Right lobe of liver (tissue), 6 donors: Measurements from ENCODE around the gene B3GALT6. TPM values are rescaled to one million over a fixed set of nuclear protein-coding genes. Genes with fewer than 3 reads are reported as not detected.

Experiments used
- ATAC-seq, 4 donors: fragments of 200-7000 bp; cut with Tn5 transposase; one replicate each; pipeline ENCODE4 v1.9.1; 2020; ENCODE audit warnings: mild to moderate bottlenecking in 4 of 4, moderate library complexity in 4 of 4
- DNase-seq, 3 donors: peaks; one replicate each; pipeline ENCODE4 v3.0.0-alpha.2; 2020
- H3K27ac ChIP-seq, 3 donors: fragments of 200-600 bp; one replicate each; pipeline ENCODE4 v1.8.0; 2022
- H3K27me3 ChIP-seq, 2 donors: fragments of 200-600 bp; one replicate each; pipeline ENCODE4 v1.8.0; 2022
- H3K36me3 ChIP-seq, 4 donors: fragments of 200-600 bp; sonication (generic) in 1 of 4; one replicate each; pipeline versions ENCODE4 v1.5.1 to v1.8.0; 2017 to 2022; ENCODE audit warnings: control low read depth in 1 of 4
- H3K4me1 ChIP-seq, 4 donors: fragments of 200-600 bp; sonication (generic) in 1 of 4; one replicate each; pipeline versions ENCODE4 v1.5.1 to v1.8.0; 2017 to 2022; ENCODE audit warnings: control low read depth in 1 of 4
- H3K4me3 ChIP-seq, 3 donors: fragments of 200-600 bp; one replicate each; pipeline ENCODE4 v1.8.0; 2022
- H3K9me3 ChIP-seq, 4 donors: fragments of 200-600 bp; sonication (generic) in 1 of 4; one replicate each; pipeline versions ENCODE4 v1.5.1 to v1.8.0; 2017 to 2022; ENCODE audit warnings: control low read depth in 1 of 4
- POLR2A ChIP-seq: fragments of 450-650 bp; IDR thresholded peaks from one replicate; pipeline ENCODE4 v1.6.1; 2017; ENCODE audit warnings: antibody characterized with exemption, mild to moderate bottlenecking
- WGBS: methylation state at CpG from one replicate; pipeline ENCODE4 v1.1.6; 2018; ENCODE audit warnings: low coverage, low lambda C conversion rate; ENCODE audit not compliant: insufficient coverage; ENCODE audit errors: missing lambda C conversion rate; 5-methylcytosine and 5-hydroxymethylcytosine counted together
- intact Hi-C, 2 donors: fragments of 100-400 bp; cut with DNase I; formaldehyde crosslinking; loops; one replicate each; pipeline versions ENCODE4 v1.11.2 to v1.14.1; 2022
- total RNA-seq, 6 experiments: library from RNA; depleted of rRNA in 2 of 6; stranded (reverse); fragments of >200 nt in 2 of 6; fragmentation: NEBNext Ultra II Directional in 3 of 6; extraction: Animal tissue kit (Norgen Biotek cat#: 25700) in 3 of 6; gene quantifications; one replicate each; pipeline versions ENCODE4 v1.1.0 to v1.2.4, GENCODE V29; 2016 to 2023
- TF ChIP-seq, protein P1 (sequence below), 4 donors: fragments of 200-600 bp in 3 of 4; fragments of 450-650 bp in 1 of 4; IDR thresholded peaks; one replicate each; pipeline versions ENCODE4 v1.5.1 to v1.8.0; 2016 to 2022; ENCODE audit warnings: antibody characterized with exemption in 4 of 4, mild to moderate bottlenecking in 2 of 4
- donor health status: DM: no; HTN: yes; CAD: no.
- donor health status: DM: no; HTN: no; CAD: no.
- donor health status: DM: no; HTN: no; CAD: no.
- donor health status: DM: no; HTN: yes; CAD: no.
- donor health status: DM: no; HTN: yes; CAD: no.

B3GALT6 gene
- total RNA-seq, 6 experiments from 2014 or later = 6.3 to 14.3 (median 7.8) TPM

DNA sequence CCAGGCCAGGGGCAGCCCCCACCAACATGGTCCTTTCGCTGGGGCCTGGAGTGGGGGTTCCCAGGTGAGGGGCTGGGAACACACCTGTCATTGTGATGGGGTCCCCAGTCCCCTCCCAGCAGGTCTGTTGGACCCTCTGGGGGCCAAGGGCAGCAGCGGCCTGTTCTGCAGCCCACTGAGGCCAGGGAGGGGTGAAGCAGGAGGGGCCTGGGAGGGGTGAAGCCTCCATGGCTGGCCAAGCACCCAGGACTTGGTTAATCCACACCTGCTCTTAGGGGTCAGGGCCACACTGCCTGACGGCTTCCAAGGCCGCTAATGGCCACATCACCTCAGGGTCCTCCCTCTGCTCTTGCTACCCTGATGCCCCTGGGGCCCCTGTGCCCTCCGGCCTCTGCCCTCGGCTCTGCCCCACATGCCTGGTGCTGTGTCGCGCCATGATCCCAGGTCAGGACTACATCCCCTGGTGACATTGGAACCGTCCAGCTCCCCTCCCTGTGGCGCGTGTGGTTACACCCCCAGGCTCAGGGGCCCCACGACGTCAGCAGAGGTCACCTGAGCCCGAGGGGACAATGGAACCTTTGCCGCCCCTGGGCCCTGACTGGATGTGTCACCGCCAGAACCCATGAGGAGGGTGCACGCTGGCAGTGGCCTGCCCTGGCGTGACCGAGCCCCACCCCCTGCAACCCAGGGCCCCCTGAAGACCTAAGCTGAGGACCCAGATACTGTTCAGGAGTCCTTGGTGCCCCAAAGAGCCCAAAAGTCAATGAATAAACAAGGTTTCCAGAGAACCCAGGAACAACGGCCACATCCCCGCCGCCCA lies 32.7 kb upstream of the B3GALT6 start:
- DNase-seq = peak in 2 of 3 donors; percentile 16 to 50
- intact Hi-C loops = no loop called here
- H3K4me3 ChIP-seq = no peak overlapping the region
- no peak overlapping the region for H3K27ac ChIP-seq
- peak in 1 of 4 donors; percentile 10 for ATAC-seq
- no peaks in the 10 kb centered on the region for H3K27me3 ChIP-seq
- peaks cover 0 to 3% (median 0%) of the 10 kb centered on the region in 4 donors for H3K4me1 ChIP-seq
- WGBS = 87% methylated on average over 7 of the region's 22 CpGs
- H3K36me3 ChIP-seq = no peaks in the 10 kb centered on the region
- H3K9me3 ChIP-seq = no peaks in the 10 kb centered on the region
- TF ChIP-seq, protein P1, sequence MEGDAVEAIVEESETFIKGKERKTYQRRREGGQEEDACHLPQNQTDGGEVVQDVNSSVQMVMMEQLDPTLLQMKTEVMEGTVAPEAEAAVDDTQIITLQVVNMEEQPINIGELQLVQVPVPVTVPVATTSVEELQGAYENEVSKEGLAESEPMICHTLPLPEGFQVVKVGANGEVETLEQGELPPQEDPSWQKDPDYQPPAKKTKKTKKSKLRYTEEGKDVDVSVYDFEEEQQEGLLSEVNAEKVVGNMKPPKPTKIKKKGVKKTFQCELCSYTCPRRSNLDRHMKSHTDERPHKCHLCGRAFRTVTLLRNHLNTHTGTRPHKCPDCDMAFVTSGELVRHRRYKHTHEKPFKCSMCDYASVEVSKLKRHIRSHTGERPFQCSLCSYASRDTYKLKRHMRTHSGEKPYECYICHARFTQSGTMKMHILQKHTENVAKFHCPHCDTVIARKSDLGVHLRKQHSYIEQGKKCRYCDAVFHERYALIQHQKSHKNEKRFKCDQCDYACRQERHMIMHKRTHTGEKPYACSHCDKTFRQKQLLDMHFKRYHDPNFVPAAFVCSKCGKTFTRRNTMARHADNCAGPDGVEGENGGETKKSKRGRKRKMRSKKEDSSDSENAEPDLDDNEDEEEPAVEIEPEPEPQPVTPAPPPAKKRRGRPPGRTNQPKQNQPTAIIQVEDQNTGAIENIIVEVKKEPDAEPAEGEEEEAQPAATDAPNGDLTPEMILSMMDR (IDR thresholded peaks at IDR 0.05) = no peak
- TF ChIP-seq POLR2A = no peak

DNA sequence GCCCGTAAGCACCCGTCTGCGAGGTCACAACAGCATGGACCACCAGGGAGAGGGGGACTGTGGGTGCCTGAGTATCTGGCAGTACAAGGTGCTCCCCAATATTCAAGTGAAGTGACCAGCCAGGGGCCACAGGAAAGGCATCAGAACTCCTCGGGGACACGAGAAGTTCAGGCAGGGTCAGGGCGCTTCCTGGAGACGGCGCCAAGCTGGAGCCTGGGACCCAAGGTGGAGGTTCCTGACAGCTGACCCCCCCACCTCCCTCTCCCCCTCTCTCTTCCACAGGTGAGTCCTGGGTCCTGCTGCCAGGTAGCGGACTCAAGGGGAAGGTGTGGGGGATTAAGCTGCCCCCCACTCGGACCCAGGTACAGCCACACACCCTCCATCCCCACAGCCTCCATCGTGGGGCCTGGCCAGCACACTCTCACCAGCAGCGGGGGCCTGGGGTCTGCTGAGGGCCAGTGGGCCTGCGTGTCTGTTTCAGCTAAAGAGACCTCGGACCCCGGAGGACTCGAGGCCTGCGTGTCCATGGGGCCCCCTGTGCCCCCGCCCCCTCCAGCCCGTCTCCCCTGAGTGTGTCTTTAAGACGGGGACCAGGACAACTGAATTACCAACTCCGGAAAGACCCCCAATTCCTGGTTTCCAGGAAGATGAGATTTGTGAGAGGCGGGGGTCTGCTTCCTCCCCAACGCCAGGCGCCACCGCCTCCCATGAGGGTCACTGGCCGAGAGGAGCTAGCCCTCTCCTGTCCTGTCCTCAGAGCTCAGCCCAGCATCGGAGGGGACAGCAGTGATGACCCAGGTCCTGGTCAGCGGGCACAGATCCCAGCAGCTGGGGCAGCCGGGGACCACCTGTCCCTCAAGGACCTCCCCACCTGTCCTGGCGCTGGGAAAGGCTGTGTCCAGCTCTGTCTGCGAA lies 31.8 kb upstream of the B3GALT6 start:
- no peak overlapping the region for H3K27ac ChIP-seq
- ATAC-seq (peak in 1 of 4 donors; percentile 11), DNase-seq (peak in 2 of 3 donors; percentile 23 to 37)
- no peak for TF ChIP-seq POLR2A
- TF ChIP-seq, protein P1 (IDR thresholded peaks at IDR 0.05) = no peak
- H3K27me3 ChIP-seq = no peaks in the 10 kb centered on the region
- intact Hi-C loops = no loop called here
- no peaks in the 10 kb centered on the region for H3K36me3 ChIP-seq
- H3K4me1 ChIP-seq = peaks cover 0 to 3% (median 0%) of the 10 kb centered on the region in 4 donors
- no peaks in the 10 kb centered on the region for H3K9me3 ChIP-seq
- H3K4me3 ChIP-seq = no peak overlapping the region
- WGBS = 30% methylated on average over 5 of the region's 31 CpGs

DNA sequence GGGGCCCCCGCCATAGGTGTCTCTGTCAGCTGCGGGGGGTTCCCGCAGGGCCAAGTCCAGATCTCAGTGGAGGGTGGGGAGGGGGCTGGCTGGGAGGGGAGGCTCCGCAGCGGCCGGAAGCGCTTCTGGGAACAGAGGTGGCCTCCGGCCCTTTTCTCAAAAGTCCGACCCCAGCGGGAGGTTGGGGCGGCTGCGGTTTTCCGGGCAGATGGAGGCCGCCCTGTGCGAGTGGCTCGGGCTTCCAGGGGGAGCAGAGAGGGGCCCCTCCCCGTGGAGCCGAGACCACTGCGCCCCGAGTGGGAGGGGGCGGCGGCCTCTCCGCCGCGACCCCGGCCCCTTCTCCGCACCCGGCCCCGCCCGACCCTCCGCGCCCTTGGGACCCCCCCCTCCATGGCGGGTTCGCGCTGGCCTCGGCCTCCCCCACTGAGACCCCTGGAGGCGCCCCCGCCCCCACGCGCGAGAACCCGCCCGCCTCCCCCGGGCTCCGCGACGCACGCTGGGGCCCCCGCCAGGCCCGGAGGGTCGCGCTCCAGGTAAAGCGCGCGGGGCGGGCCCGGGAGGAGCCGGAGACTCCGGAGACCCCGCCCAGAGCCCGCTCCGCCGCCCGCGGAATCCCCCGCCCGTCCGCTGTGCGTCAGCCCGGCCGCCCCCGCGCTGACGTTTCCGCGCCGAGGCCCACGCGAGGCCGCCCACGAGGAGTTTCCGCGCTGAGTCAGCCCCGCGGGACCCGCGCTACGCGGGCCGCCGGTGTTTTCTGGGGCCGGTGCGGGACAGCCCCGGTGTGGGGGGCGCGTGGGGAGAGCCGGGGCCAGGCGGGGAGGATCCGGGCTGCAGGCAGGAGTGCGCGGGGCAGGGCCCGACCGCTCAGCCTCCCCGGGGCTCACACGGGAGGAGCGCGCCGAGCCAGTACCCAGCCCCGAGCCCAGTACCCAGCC lies 30.9 kb upstream of the B3GALT6 start:
- Histone ChIP-seq H3K27ac (no peak overlapping the region), H3K4me3 (peak overlapping the region; percentile 6 to 32 (median 12)), H3K4me1 (peaks cover 0 to 5% (median 0%) of the 10 kb centered on the region in 4 donors), H3K27me3 (peaks cover 0 to 3% of the 10 kb centered on the region in 2 donors), H3K9me3 (no peaks in the 10 kb centered on the region), H3K36me3 (no peaks in the 10 kb centered on the region)
- peak in 2 of 3 donors; percentile 62 to 69 for DNase-seq
- intact Hi-C loops = no loop called here
- peak; percentile 6 to 66 (median 28) for ATAC-seq
- TF ChIP-seq, protein P1 (IDR thresholded peaks at IDR 0.05) = no peak
- no peak for TF ChIP-seq POLR2A
- WGBS = 0% methylated on average over 7 of the region's 109 CpGs
